Erythroblast (primary cell): ENCODE measurements around the gene FUCA2.

Source experiments
- DNase-seq, 2 experiments: peaks; one replicate each; lab custom pipeline; 2025; lab: John Stamatoyannopoulos, UW
- GATA1 ChIP-seq: IDR thresholded peaks from 2 replicates; pipeline ENCODE4 v1.6.1; 2011; ENCODE audit warnings: low read depth, mild to moderate bottlenecking, control low read depth, low read length, moderate library complexity
- POLR2A ChIP-seq: IDR thresholded peaks from 2 replicates; pipeline ENCODE4 v1.6.1; 2011; ENCODE audit warnings: mild to moderate bottlenecking, low read length

The FUCA2 gene

GRCh38 chr6:143544011-143544696 lies 32.6 kb upstream of the FUCA2 start:
- TF ChIP-seq POLR2A, result no peak
- no peak for TF ChIP-seq GATA1

GRCh38 chr6:143543435-143543834 lies 31.9 kb upstream of the FUCA2 start:
- TF ChIP-seq GATA1 (no peak), POLR2A (no peak)
- DNase-seq, result peak in 1 of 2 experiments; percentile 16

More at GRCh38 chr6:143544011-143544696, 32.6 kb upstream of the FUCA2 start:
- DNase-seq, result no peak

- TF ChIP-seq POLR2A, result no peak
- TF ChIP-seq GATA1, result no peak
- peak; percentile 22 to 60 for DNase-seq
Observed at GRCh38 chr6:143542888-143543287, 31.4 kb upstream of the FUCA2 start.

- no peak for TF ChIP-seq GATA1
- no peak for DNase-seq
Observed at GRCh38 chr6:143540192-143540591, 28.7 kb upstream of the FUCA2 start.

GRCh38 chr6:143539734-143540133 lies 28.2 kb upstream of the FUCA2 start:
- DNase-seq, result no peak
- TF ChIP-seq POLR2A (no peak), GATA1 (no peak)

GRCh38 chr6:143539106-143539505 lies 27.6 kb upstream of the FUCA2 start:
- TF ChIP-seq POLR2A, result no peak
- no peak for TF ChIP-seq GATA1
- DNase-seq, result no peak

- DNase-seq, result no peak
- TF ChIP-seq GATA1 (no peak), POLR2A (no peak)
Observed at GRCh38 chr6:143538374-143538773, 26.9 kb upstream of the FUCA2 start.

GRCh38 chr6:143536866-143537691 lies 25.6 kb upstream of the FUCA2 start:
- TF ChIP-seq GATA1, result no peak
- TF ChIP-seq POLR2A, result no peak
- DNase-seq, result peak; percentile 54 to 60

- DNase-seq, result peak; percentile 37 to 38
- TF ChIP-seq POLR2A, result peak; percentile 40
- TF ChIP-seq GATA1, result no peak
Observed at GRCh38 chr6:143536461-143536865, 24.9 kb upstream of the FUCA2 start.

- no peak for DNase-seq
Observed at GRCh38 chr6:143535189-143535614, 23.7 kb upstream of the FUCA2 start.

GRCh38 chr6:143531720-143532499 lies 20.4 kb upstream of the FUCA2 start:
- TF ChIP-seq POLR2A (no peak), GATA1 (no peak)
- DNase-seq, result no peak

More at GRCh38 chr6:143535189-143535614, 23.7 kb upstream of the FUCA2 start:
- TF ChIP-seq POLR2A, result no peak
- no peak for TF ChIP-seq GATA1

- TF ChIP-seq POLR2A (no peak), GATA1 (no peak)
- no peak for DNase-seq
Observed at GRCh38 chr6:143529095-143529494, 17.6 kb upstream of the FUCA2 start.

GRCh38 chr6:143528164-143528811 lies 16.8 kb upstream of the FUCA2 start:
- no peak for TF ChIP-seq GATA1
- TF ChIP-seq POLR2A, result no peak
- no peak for DNase-seq

GRCh38 chr6:143527677-143528076 lies 16.2 kb upstream of the FUCA2 start:
- DNase-seq, result no peak
- TF ChIP-seq POLR2A, result no peak
- TF ChIP-seq GATA1, result no peak
